Cortex of kidney (tissue), 1 donor: Measurements from ENCODE around the gene GLB1L2.

Experiments
- DNase-seq: peaks from one replicate; lab custom pipeline; 2025; lab: John Stamatoyannopoulos, UW

GLB1L2 gene

DNA sequence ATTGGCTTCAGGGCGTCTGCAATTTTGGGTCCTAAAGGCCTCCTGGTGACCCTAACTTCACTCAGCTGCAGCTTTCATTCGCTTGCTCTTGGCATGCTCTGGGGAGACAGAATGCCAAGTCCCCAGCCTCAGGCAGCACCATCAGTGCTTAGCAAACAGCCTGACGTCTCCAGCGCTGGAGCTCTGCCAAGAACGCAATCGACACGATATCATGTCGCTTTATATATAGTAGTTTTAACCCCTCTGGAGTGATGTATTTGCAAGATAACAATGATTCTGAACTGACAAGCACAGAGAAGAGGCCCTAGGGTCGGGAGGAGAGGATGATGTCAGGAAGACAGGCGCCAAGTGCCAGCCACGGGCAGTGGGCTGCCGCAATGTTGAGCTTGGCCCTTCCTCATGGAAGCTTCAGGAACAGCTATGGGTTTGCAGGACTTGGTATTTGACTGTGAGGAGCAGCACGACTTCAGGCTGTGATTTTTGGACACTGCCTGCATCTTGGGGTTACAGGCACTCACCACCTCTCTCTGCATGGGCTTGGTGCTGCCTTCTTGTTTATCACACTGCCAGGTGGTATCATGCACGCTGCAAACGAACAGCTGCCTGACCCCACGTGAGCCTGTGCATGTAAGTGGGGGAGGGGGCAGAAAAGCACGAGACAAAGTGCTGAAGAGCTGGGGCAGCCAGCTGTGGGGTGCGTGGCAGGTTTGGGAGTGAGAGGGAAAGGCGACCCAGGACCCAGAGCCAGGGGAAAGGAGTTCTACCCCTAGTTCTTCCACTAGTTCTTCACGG, 54.2 kb downstream of the GLB1L2 start:
- DNase-seq, result no peak

DNA sequence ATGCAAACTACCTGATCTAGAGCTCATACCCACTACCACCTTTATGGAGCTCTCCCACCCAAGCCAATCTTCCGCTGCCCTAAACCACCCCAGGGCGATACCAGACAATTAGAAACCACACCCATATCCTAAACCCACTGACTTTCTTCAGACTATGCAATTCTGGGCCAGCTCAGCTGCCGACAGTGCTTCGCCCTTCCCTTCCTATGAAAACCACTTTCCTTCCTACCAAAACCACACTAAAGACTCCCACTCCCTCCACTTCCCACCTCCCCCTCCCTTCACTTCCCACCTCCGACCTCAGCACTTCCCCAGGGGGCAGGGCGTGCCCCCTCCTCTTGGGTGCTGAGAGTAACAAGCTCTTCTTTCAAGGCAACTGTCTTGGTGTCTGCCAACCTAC, 55.2 kb downstream of the GLB1L2 start:
- no peak for DNase-seq

DNA sequence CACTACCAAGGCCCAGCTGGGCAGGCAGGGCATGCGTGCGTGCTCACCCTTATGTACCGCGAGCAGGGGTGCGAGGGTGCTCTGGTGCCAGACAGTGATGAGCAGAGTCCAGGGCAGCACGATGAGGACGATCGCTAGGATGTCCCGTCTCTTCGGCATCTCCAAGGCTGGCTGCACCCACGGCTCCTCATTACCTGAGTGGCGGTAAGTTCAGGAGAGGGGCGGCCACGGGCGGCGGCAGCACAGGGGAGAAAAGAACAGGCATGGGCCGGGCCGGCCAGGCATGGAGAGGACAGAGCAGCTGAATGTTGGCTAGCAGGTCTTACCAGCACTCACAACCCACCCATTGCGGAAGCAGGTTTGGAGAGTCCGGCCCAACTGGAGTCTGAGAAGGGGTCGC, 55.7 kb downstream of the GLB1L2 start:
- DNase-seq, result no peak

DNA sequence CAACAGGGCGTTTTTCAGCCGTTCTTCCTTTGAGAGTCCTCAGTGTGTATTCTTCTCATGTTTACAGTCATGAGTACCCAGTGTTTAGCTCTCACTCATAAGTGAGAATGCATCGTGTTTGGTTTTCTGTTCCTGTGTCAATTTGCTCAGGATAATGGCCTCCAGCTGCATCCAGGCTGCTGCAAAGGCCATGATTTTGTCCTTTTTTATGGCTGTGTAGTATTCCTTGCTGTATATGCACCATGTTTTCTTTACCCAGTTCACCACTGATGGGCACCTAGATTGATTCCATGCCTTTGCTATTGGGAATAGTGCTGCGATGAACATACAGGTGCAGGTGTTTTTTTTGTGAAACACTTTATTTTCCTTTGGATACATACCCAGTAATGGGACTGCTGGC, 56.8 kb downstream of the GLB1L2 start:
- no peak for DNase-seq

DNA sequence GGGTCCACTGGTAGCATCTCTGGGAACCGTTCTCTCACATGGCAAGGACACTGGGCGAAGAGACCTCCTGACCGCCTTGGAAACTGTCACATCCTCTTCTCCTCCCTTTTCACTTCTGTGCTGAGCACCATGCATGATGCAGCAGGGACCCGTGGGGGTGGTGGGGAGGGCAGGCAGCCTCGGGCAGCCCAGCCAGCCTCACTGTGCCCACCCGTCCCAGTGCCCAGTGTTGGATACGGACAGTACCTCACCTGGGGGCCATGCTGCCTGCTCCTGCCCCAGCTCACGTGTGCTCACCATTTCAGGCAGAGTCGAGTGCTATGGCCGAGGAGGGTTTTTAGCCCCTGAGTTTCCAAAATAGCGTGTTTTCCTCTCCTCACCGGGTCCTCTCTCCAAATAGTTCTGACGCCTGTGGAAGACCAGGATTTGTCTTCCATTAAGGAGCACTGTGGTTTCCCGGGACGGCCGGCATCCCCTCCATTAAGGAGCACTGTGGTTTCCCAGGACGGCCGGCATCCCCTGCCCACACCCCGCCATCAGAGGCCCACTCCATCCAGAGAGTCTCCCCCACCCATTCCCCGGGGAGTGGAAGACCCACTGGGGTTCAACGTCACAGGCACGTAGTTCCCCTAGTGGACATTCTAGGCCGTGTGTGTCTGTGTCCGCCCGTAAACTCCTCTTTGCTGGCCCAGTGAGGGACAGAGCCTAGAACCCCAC, 57.8 kb downstream of the GLB1L2 start:
- no peak for DNase-seq

DNA sequence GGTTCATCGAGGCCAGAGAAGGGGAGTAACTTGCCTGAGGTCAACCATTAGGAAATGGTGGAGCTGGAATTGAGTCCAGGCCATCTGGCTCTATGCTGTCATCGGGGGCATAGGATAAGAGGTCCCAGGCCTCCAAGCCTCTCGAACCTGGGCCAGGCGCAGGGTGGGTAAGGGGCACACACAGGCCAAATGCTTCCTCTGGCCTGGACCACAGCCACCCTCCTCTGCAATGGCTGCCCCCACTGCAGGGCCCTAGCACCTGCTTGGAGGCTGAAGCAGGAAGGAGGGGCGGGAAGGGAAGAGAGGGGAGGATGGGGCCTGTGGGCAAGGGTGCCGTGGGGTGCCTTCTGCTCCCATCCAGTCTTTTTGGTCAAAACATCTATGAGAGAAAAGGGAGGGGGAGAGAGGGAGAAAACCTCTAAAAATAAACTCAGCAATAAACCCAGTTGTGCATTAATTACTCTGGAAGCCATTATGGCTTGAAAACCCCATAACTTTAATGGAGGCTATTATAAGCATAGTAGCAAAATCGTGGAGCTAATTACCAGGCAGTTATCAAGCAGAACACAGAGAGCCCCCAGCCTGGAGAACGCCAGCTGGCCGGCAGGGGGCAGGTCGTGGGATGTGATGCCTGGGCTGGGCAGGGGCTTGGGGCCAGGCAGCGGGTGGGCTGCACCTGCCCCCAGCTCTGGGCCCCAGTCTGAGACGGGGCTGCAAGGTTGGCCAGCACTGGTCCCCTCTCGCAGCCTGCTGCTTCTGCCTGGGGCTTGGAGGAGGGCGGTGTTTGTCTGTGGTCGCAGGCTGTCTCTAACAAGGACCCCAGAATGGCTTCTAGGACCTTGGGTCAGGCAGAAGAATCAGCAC, 59.1 kb downstream of the GLB1L2 start:
- DNase-seq, result no peak

DNA sequence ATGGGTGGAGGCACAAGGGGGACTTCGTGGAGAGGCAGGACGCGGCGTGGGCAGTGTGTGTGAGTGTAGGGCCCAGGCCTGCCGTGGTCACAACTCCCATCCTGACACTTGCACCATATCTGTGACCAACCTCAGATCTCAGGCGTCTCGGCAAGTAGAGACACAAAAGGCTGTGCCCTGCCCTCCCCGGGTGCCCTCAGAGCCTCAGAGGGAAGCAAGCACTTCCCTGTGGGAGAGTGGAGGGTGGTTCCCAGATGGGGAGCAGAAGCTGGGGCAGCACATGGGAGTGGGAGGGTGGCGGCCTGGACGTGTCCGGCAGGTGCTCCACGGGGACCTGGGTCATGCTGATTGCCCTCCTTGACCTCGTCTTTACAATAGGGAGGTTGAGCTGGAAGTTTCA, 59.9 kb downstream of the GLB1L2 start:
- DNase-seq, result no peak

DNA sequence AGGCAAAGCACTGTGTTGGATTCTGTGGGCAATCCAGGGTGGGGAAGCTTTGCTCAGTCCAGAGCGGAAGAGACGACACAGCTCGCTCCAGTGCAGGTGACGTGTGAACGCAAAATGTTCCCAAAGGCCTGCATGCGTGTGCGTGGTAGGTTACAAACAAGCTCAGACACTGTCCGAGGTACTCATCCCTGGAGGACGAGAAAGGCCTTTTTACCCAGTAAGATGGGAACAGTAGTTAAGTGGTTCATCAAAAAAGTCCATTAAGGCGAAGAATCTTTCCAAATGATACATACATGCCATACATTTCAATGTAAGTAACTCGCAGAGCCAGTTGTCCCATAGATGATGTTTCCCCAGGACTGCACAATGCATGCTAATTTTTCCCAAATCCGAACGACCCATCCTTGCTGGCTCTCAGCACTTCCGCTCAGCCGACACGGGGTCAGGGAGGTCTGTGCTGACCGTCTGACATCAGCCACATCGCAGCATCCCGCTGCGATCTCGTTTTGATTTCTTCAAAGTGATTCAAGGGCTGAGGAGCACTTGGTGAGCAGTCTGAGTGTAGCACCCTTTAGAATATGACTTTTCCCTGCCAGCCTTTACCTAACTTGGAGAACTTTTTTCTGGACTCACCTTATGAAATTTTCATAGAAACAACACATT, 61.3 kb downstream of the GLB1L2 start:
- no peak for DNase-seq

DNA sequence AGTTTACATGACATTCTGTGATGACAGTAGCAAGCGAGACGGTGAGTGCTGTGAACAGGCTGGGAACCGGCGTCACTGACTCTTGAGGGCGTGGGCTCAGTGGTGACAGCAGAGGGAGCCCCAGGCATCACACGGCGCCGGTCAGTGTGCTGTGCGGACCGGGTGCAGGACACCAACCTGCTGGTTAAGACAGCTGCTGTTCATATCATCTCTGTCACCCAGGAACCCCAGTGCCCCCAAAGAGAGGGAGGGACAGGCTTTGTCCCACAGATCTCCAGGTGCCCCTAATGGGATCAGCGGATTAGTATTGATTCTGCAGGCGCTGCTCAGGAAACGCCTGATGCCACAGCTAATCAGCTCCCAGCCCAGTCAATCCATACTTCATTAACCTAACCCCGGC, 61.9 kb downstream of the GLB1L2 start:
- DNase-seq, result no peak

DNA sequence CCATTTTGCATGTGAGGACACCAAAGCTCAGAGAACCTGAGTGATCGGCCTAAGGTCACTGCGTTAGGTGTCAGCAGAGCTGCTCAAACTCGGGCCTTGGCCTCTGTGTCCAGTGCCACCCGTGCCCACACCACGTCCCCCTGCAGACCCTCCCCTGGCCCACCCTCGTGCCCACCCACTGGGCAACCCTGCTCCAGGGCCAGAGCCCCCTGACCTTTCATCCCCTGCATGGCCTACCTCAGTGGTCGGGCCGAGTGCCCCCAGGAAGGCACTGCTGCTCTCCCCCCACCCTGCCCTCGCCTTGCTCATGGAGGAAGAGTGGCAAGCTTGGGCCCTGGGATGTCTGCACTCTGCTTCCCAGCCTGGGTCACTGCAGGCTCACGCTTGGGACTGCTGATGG, 62.5 kb downstream of the GLB1L2 start:
- no peak for DNase-seq

DNA sequence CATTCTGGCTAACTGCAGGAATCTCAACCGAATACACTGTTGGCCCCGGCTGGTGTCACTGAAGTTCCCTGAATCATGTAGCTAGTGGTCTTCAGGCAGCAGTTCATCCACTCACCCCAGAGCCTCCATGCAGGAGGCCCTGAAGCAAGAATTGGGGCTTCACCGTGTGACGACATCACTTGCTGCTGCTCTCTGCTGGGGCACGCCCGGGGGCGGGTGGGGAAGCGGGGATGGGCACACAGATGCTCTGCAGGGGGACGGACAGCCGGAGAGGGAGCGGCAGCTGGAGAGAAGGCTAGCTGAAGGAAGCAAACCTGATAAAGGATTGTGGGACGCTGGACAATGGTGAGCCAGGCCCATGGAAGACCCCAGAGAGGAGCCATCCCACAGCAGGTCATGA, 63.2 kb downstream of the GLB1L2 start:
- no peak for DNase-seq

DNA sequence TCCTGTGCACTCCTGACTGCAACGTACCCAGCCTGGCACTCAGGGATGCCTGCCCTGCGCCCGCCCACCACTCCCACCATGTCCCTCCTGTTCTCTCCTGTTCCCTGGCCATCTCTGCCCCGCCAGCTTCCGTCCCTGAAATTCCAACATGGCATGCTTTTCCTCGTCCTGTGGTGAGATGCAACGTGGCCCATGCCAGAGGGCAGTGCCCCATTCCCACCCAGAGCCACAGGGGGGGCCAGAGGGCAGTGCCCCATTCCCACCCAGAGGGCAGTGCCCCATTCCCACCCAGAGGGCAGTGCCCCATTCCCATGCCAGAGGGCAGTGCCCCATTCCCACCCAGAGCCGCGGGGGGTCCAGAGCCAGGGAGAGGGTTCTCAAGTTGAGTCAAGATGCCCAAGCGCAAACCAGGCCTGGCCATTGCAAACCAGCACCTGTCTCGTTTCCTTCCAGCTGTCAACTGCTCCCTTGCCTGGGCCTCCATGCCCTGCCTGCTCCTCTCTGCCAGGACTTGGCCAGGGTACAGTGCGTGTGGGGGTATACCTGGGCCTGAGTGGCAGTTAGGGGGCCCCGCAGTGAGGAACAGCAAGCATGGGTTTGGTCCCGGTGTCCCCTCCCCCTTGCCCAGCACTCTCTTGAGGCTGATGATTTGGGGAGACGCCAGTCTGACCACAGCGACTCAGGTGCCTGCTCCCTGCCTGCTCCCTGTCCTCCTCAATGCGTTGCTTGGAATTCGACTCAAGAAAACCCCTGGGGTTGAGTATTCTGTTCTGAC, 65.7 kb downstream of the GLB1L2 start:
- no peak for DNase-seq

DNA sequence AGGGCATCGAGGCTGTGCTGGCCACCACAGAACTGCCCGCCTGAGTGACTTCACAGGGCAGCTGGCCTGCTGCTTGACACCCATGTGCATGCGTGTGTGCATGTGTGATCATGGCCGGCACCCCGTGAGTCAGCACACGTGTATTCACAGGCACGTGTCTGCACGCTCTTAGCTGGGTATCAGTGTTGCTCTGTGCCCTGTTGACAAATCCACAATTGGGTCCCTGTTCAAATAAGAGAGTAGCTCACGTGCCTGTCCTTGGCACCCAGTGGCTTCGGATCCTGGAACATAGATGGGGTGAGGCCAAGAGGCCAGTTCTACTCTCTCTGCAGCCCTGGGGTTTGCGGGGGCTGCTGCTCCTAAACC, 66.3 kb downstream of the GLB1L2 start:
- no peak for DNase-seq

DNA sequence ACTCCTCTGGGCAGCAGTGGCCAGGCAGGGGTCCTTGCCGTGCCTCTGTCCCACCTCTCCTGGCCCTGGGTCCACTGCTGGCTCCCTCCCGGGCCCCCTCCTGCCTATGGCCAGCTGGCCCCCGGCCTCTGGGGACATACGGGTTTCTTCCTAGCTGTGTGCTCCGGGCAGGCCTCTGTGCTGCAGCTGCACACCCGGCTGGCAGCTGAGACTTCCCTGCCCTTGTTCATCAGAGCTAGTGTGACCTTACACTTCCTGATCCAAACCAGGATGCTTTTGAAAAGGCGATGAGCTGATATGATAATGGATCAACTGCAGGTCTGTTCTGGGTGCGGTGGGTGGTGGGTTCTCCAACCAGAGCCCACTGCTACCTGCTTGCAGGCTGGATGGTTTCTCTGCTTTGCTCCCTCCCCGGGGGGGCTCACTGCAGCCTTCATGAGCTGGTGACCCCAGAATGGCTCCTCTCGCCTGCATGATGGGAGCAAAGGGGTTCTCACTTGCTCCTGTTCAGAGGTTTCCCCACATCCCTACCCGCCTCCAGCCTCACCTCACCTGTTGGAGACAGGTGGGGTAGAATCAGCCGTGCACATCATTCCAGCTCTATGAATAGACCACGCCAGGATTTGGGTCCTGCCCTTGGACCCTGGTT, 67.0 kb downstream of the GLB1L2 start:
- no peak for DNase-seq

DNA sequence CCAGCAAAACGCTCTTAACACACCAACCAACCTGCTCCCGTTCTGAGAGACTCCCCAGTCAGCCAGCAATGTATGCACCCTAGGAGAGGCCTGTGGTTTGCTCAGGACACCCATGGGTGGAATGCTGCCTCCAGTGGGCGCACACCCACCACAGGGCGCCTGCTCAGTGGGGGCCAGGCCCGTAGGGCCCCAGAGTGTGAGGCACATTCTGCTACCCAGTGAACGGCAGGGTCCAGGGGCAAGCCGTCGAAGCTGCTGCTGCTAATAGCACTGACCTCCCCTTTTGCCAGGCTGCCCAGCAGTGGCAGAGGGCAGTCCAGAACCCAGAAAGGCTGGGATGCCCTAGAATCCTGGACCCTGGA, 67.5 kb downstream of the GLB1L2 start:
- DNase-seq, result no peak

DNA sequence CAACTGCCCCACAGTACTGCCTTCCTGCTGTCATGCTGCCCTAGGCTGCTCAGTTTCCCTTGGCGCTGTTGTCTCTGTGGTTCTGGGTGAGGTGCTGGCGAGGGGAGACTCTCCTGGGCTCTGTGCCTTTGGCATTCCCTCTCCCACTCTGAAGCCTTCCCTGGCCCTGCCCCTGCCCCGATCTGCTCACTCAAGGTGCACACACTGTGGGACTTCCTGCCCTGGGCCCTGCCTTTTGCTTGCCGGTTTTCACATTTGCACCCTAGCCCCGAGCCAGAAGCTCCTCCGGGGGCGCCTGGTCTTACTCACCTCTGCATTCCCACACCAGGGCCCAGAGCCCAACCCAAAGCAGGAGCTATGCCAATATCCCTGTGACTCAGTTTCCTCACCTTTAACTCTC, 68.2 kb downstream of the GLB1L2 start:
- DNase-seq, result no peak

DNA sequence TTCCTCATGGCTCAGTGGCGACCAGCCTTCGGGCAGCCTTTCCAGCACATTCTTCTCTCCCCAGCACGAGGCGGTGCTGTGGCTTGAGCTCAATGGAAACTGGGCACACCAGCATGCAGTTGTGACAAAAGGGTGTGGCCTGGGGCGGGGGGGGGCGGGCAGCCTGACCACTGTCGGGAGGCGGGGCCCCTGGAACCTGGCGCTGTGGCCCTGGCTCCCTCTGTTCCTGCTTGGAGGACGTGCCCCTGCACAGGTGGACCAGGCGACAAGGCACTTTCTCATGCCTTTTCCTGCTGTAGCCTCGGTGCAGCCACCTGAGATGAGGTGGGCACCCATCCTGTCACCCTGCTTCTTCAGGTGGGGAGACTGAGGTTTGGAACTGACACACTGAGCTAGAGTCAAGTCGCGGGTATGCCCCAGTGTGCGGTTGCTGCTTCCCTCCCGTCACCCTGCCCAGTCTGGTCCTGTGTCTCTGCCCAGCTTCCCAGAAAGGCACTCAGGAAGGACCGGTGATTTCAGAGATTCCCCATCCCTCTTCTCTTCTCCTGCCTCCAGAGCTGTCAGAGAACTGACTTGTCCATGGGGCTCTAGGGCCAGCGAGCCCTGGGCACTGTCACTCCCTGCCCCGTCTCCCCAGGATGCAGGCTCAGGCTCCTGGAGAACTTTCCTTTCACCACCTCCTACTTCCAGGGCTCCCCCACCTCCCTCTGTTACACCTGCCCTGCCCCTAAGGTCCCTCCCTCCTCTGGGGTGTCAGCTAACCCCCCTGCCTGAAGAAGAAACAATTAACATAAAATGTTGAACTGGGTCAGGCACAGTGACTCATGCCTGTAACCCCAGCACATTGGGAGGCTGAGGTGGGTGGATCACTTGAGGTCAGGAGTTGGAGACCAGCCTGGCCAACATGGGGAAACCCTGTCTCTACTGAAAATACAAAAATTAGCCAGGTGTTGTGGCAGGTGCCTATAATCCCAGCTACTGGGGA, 70.3 kb downstream of the GLB1L2 start:
- no peak for DNase-seq

DNA sequence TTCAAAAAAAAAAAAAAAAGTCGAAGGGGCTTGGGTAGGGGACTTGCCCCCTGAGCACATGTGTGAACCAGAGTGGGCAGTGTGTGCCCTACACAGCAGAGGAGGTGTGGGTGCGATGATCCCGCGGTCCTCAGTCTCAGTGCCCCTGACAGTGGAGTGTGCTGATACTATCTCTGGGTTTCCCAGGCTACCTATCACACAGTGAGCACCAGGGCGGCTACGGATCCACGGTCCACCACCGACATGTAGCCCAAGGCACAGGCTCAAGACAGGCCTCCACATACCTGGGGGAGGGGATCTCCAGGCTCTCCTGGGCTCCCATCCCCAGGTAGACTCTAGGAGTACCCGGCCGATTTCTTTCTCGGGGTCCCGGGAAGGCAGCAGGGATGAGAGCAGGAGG, 71.1 kb downstream of the GLB1L2 start:
- no peak for DNase-seq

DNA sequence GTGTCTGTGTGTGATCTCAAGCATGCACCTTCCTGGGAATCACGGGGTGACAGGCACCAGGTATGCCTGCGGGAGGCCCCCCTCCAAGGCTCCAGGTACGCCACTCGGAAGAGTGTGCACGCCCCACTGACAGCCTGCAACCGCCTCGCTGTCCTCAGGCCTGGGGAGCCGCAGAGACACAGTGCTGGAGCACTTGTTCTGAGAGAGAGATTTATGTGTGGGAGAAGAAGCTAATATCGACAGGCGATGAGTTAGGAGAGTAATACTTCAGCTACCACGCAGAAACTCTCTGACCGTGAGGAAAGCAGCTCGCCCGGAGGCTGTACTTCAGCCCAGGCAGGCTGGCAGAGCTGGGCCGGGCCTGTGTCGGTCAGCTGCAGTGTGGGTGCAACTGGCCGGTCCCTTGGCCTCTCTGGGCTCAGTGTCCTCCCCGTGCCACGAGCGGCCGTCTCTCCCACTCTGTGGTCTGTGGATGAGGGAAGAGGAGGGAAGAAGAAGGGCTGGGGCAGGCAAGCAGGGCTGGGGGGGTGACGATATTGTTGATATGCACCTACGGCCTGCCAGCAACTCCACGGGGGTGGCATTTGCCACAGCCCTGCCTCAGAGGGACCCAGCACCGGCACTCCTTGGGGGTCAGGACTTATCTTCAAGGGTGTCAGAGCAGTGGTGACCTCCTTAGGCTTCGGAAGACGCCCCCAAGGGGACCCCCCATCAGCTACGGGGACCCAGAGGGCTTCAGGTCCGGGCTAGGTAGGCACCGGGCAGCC, 73.0 kb downstream of the GLB1L2 start:
- DNase-seq, result no peak
